SK-N-SH (cell line): ENCODE results near the gene XRCC6.

Source experiments
- ELF1 ChIP-seq: IDR thresholded peaks from 2 replicates; pipeline ENCODE4 v1.4.0; 2012
- EP300 ChIP-seq, 2 experiments: IDR thresholded peaks; 2 replicates each; pipeline versions ENCODE4 v1.4.0 to v1.6.1; 2012; ENCODE audit warnings: borderline replicate concordance in 1 of 2, low read depth in 1 of 2, low read length in 1 of 2
- FOXM1 ChIP-seq: IDR thresholded peaks from 2 replicates; pipeline ENCODE4 v1.4.0; 2012; ENCODE audit warnings: low read depth, mild to moderate bottlenecking
- RCOR1 ChIP-seq: fragments of 150-350 bp; IDR thresholded peaks from 2 replicates; pipeline ENCODE4 v1.6.1; 2017; ENCODE audit warnings: antibody characterized with exemption, low read length
- TF ChIP-seq, protein P1 (sequence below): IDR thresholded peaks from 2 replicates; pipeline ENCODE4 v1.6.1; 2012; ENCODE audit warnings: mild to moderate bottlenecking, low read depth, low read length, moderate library complexity
- TF ChIP-seq, protein P2 (sequence below): fragments of 200-600 bp; sonication (generic); IDR thresholded peaks from 2 replicates; pipeline ENCODE4 v1.6.1; 2017; ENCODE audit warnings: antibody characterized with exemption, mild to moderate bottlenecking, moderate library complexity
- TF ChIP-seq, protein P3 (sequence below): IDR thresholded peaks from 2 replicates; pipeline ENCODE4 v1.4.0; 2012; ENCODE audit warnings: low read depth
- TF ChIP-seq, protein P4 (sequence below): IDR thresholded peaks from 2 replicates; pipeline ENCODE4 v1.4.0; 2012; ENCODE audit warnings: low read depth, borderline replicate concordance

DNA sequence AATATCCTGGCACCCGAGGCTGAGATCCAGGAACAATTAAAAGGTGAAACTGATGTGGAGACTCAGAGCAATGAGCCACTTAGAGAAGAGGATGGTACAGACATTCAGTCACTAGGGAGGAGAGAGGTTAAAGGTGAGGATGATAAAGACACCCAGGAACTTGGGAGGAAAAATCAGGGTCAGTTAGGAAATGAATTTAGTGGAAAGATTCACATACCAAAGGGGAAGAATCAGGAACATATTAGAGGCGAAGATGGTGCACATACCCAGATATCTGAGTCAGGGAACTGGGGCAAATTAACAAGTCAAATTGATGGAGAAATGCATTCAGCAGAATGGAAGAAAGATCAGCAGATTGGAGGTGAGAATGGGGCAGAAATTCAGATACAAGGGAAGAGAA is 74.1 kb downstream of the XRCC6 start:
- TF ChIP-seq, protein P1, sequence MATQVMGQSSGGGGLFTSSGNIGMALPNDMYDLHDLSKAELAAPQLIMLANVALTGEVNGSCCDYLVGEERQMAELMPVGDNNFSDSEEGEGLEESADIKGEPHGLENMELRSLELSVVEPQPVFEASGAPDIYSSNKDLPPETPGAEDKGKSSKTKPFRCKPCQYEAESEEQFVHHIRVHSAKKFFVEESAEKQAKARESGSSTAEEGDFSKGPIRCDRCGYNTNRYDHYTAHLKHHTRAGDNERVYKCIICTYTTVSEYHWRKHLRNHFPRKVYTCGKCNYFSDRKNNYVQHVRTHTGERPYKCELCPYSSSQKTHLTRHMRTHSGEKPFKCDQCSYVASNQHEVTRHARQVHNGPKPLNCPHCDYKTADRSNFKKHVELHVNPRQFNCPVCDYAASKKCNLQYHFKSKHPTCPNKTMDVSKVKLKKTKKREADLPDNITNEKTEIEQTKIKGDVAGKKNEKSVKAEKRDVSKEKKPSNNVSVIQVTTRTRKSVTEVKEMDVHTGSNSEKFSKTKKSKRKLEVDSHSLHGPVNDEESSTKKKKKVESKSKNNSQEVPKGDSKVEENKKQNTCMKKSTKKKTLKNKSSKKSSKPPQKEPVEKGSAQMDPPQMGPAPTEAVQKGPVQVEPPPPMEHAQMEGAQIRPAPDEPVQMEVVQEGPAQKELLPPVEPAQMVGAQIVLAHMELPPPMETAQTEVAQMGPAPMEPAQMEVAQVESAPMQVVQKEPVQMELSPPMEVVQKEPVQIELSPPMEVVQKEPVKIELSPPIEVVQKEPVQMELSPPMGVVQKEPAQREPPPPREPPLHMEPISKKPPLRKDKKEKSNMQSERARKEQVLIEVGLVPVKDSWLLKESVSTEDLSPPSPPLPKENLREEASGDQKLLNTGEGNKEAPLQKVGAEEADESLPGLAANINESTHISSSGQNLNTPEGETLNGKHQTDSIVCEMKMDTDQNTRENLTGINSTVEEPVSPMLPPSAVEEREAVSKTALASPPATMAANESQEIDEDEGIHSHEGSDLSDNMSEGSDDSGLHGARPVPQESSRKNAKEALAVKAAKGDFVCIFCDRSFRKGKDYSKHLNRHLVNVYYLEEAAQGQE: no peak
- TF ChIP-seq RCOR1 (no peak), ELF1 (no peak), EP300 (IDR thresholded peaks at IDR 0.05; ENCODE audit: borderline replicate concordance in 1 of 2, low read depth in 1 of 2, low read length in 1 of 2) (no peak), FOXM1 (no peak)
- TF ChIP-seq, protein P2, sequence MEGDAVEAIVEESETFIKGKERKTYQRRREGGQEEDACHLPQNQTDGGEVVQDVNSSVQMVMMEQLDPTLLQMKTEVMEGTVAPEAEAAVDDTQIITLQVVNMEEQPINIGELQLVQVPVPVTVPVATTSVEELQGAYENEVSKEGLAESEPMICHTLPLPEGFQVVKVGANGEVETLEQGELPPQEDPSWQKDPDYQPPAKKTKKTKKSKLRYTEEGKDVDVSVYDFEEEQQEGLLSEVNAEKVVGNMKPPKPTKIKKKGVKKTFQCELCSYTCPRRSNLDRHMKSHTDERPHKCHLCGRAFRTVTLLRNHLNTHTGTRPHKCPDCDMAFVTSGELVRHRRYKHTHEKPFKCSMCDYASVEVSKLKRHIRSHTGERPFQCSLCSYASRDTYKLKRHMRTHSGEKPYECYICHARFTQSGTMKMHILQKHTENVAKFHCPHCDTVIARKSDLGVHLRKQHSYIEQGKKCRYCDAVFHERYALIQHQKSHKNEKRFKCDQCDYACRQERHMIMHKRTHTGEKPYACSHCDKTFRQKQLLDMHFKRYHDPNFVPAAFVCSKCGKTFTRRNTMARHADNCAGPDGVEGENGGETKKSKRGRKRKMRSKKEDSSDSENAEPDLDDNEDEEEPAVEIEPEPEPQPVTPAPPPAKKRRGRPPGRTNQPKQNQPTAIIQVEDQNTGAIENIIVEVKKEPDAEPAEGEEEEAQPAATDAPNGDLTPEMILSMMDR: no peak
- TF ChIP-seq, protein P3, sequence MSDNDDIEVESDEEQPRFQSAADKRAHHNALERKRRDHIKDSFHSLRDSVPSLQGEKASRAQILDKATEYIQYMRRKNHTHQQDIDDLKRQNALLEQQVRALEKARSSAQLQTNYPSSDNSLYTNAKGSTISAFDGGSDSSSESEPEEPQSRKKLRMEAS: no peak
- TF ChIP-seq, protein P4, sequence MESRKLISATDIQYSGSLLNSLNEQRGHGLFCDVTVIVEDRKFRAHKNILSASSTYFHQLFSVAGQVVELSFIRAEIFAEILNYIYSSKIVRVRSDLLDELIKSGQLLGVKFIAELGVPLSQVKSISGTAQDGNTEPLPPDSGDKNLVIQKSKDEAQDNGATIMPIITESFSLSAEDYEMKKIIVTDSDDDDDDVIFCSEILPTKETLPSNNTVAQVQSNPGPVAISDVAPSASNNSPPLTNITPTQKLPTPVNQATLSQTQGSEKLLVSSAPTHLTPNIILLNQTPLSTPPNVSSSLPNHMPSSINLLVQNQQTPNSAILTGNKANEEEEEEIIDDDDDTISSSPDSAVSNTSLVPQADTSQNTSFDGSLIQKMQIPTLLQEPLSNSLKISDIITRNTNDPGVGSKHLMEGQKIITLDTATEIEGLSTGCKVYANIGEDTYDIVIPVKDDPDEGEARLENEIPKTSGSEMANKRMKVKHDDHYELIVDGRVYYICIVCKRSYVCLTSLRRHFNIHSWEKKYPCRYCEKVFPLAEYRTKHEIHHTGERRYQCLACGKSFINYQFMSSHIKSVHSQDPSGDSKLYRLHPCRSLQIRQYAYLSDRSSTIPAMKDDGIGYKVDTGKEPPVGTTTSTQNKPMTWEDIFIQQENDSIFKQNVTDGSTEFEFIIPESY: no peak
